Kidney epithelial cell (primary cell): Measurements from ENCODE around the gene COX6A2. TPM values are rescaled to one million over a fixed set of nuclear protein-coding genes. Genes with fewer than 3 reads are reported as not detected.
"Not testable (repeated sequence)": the region's sequence is repeated elsewhere in the genome, so short reads cannot be mapped to it uniquely, and the experiment has no call there.

Experiments
- DNase-seq: peaks from one replicate; pipeline ENCODE4 v3.0.0-alpha.2; 2010; ENCODE audit warnings: low read depth
- H3K27me3 ChIP-seq: 2 replicates; pipeline ENCODE4 v1.6.0; 2011; ENCODE audit warnings: low read length; ENCODE audit not compliant: control insufficient read depth, insufficient read depth
- H3K36me3 ChIP-seq: 2 replicates; pipeline ENCODE4 v1.5.1; 2011; ENCODE audit warnings: low read length; ENCODE audit not compliant: control insufficient read depth, insufficient read depth
- H3K4me3 ChIP-seq: 2 replicates; pipeline ENCODE4 v1.5.1; 2011; ENCODE audit warnings: low read depth, mild to moderate bottlenecking, control low read depth, low read length
- total RNA-seq: library from RNA; depleted of rRNA; stranded (reverse); fragments of >200 nt; gene quantifications from 2 replicates; pipeline ENCODE4 v1.2.3, GENCODE V29; 2015
- TF ChIP-seq, protein P1 (sequence below): IDR thresholded peaks from 2 replicates; pipeline ENCODE4 v1.5.1; 2011; ENCODE audit warnings: mild to moderate bottlenecking, moderate library complexity, low read length, control low read depth, inconsistent platforms; ENCODE audit not compliant: insufficient read depth, poor library complexity, severe bottlenecking

COX6A2 gene
- total RNA-seq, 1 donor from 2014 or later = not detected

- DNase-seq = no peak
- TF ChIP-seq, protein P1, sequence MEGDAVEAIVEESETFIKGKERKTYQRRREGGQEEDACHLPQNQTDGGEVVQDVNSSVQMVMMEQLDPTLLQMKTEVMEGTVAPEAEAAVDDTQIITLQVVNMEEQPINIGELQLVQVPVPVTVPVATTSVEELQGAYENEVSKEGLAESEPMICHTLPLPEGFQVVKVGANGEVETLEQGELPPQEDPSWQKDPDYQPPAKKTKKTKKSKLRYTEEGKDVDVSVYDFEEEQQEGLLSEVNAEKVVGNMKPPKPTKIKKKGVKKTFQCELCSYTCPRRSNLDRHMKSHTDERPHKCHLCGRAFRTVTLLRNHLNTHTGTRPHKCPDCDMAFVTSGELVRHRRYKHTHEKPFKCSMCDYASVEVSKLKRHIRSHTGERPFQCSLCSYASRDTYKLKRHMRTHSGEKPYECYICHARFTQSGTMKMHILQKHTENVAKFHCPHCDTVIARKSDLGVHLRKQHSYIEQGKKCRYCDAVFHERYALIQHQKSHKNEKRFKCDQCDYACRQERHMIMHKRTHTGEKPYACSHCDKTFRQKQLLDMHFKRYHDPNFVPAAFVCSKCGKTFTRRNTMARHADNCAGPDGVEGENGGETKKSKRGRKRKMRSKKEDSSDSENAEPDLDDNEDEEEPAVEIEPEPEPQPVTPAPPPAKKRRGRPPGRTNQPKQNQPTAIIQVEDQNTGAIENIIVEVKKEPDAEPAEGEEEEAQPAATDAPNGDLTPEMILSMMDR = no peak
- Histone ChIP-seq H3K27me3 (peaks cover 4% of the 10 kb centered on the region), H3K36me3 (no peaks in the 10 kb centered on the region), H3K4me3 (no peak overlapping the region)
Observed at GRCh38 chr16:31439519-31439918, 11.4 kb upstream of the COX6A2 start.

GRCh38 chr16:31439023-31439422 lies 10.9 kb upstream of the COX6A2 start:
- H3K36me3 ChIP-seq, DNase-seq, H3K4me3 ChIP-seq, H3K27me3 ChIP-seq: not testable (repeated sequence)

DNA sequence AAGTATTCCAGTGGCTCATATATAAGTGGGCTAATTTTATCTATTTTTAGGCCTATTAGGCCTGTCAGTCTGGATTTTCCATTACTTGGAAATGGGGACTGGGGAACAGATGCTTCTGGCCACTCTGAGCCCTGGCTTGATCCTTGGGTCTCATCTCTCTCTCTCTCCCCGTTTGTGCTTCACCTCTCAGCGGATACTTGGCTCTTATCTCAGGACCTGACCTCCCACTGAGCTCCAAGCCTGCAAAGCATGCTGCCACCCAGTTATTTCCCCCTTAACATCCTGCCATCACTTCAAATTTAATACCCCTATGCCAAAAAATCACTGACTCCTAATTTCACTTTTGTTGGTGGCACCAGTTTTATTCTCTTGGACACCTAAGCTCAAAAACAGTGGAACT lies 10.3 kb upstream of the COX6A2 start:
- H3K27me3 ChIP-seq = peaks cover 4% of the 10 kb centered on the region
- no peak overlapping the region for H3K4me3 ChIP-seq
- H3K36me3 ChIP-seq = no peaks in the 10 kb centered on the region
- no peak for DNase-seq
- TF ChIP-seq, protein P1 = no peak

- H3K27me3 ChIP-seq = no peaks in the 10 kb centered on the region
- no peaks in the 10 kb centered on the region for H3K36me3 ChIP-seq
Observed at GRCh38 chr16:31436221-31437045, 8.3 kb upstream of the COX6A2 start.

GRCh38 chr16:31435341-31436220 lies 7.4 kb upstream of the COX6A2 start:
- Histone ChIP-seq H3K4me3 (no peak overlapping the region), H3K27me3 (no peaks in the 10 kb centered on the region), H3K36me3 (no peaks in the 10 kb centered on the region)
- TF ChIP-seq, protein P1 = no peak
- DNase-seq = no peak

More at GRCh38 chr16:31436221-31437045, 8.3 kb upstream of the COX6A2 start:
- no peak for DNase-seq
- H3K4me3 ChIP-seq = no peak overlapping the region
- TF ChIP-seq, protein P1 = no peak

GRCh38 chr16:31430380-31431052 lies 2.4 kb upstream of the COX6A2 start:
- no peak for DNase-seq
- H3K27me3 ChIP-seq = peaks cover 12% of the 10 kb centered on the region
- no peaks in the 10 kb centered on the region for H3K36me3 ChIP-seq

More at GRCh38 chr16:31430380-31431052, 2.4 kb upstream of the COX6A2 start:
- no peak overlapping the region for H3K4me3 ChIP-seq
- TF ChIP-seq, protein P1 = no peak
